Vagina (tissue), 2 donors: Measurements from ENCODE around the gene PPDPF. TPM values are rescaled to one million over a fixed set of nuclear protein-coding genes. Genes with fewer than 3 reads are reported as not detected.

Source experiments
- DNase-seq, 2 donors: peaks; one replicate each; pipeline ENCODE4 v3.0.0-alpha.2; 2017; ENCODE audit errors: extremely low spot score in 2 of 2
- H3K27ac ChIP-seq: fragments of 200-600 bp; sonication (generic); one replicate; pipeline ENCODE4 v1.5.1; 2019
- H3K27me3 ChIP-seq: fragments of 200-600 bp; sonication (generic); one replicate; pipeline ENCODE4 v1.5.1; 2019
- H3K36me3 ChIP-seq, 2 donors: fragments of 200-600 bp; sonication (generic); one replicate each; pipeline ENCODE4 v1.5.1; 2017 to 2019
- H3K4me1 ChIP-seq: fragments of 200-600 bp; sonication (generic); one replicate; pipeline ENCODE4 v1.5.1; 2019
- H3K4me3 ChIP-seq, 2 donors: fragments of 200-600 bp; sonication (generic); 1 replicate in 1 of 2; 2 replicates in 1 of 2; pipeline ENCODE4 v1.5.1; 2016 to 2019
- H3K9me3 ChIP-seq: fragments of 200-600 bp; sonication (generic); one replicate; pipeline ENCODE4 v1.5.1; 2019
- CTCF ChIP-seq, 3 experiments: fragments of 450-650 bp in 2 of 3; fragments of 200-600 bp in 1 of 3; sonication (generic) in 1 of 3; IDR thresholded peaks; one replicate each; pipeline ENCODE4 v1.5.1; 2017 to 2019; ENCODE audit warnings: antibody characterized with exemption in 3 of 3, mild to moderate bottlenecking in 2 of 3, moderate library complexity in 2 of 3
- POLR2A ChIP-seq, 2 donors: fragments of 450-650 bp; IDR thresholded peaks; one replicate each; pipeline ENCODE4 v1.6.1; 2017; ENCODE audit warnings: antibody characterized with exemption in 2 of 2, mild to moderate bottlenecking in 2 of 2, moderate library complexity in 2 of 2
- POLR2AphosphoS5 ChIP-seq, 2 donors: sonication (generic); formaldehyde crosslinking; IDR thresholded peaks; one replicate each; pipeline ENCODE4 v1.9.0; 2017; ENCODE audit warnings: antibody characterized with exemption in 2 of 2, mild to moderate bottlenecking in 2 of 2, low read depth in 1 of 2; ENCODE audit not compliant: insufficient read depth in 1 of 2
- intact Hi-C: fragments of 100-400 bp; cut with DNase I; formaldehyde crosslinking; loops from one replicate; pipeline ENCODE4 v1.15.1; 2023
- total RNA-seq: library from RNA; depleted of rRNA; stranded (reverse); fragments of >200 nt; gene quantifications from one replicate; pipeline ENCODE4 v1.2.3, GENCODE V29; 2016

PPDPF gene
- total RNA-seq, 1 donor from 2014 or later: 198 TPM

- H3K4me1 ChIP-seq: peaks cover 25% of the 10 kb centered on the region
- no peak overlapping the region for H3K27ac ChIP-seq
- H3K4me3 ChIP-seq: no peak overlapping the region
- no peak for TF ChIP-seq CTCF (IDR thresholded peaks at IDR 0.05)
- no peak for TF ChIP-seq POLR2AphosphoS5 (IDR thresholded peaks at IDR 0.05; ENCODE audit: insufficient read depth in 1 of 2, low read depth in 1 of 2)
- TF ChIP-seq POLR2A (IDR thresholded peaks at IDR 0.05): no peak
- no peaks in the 10 kb centered on the region for H3K9me3 ChIP-seq
- H3K36me3 ChIP-seq: no peaks in the 10 kb centered on the region
- intact Hi-C loops: no loop called here
- no peaks in the 10 kb centered on the region for H3K27me3 ChIP-seq
- DNase-seq: no peak
These were observed 11.3 kb downstream of the PPDPF start for GRCh38 chr20:63531686-63532448.

GRCh38 chr20:63532449-63532971, 11.9 kb downstream of the PPDPF start:
- Histone ChIP-seq H3K27me3 (no peaks in the 10 kb centered on the region), H3K9me3 (no peaks in the 10 kb centered on the region), H3K27ac (no peak overlapping the region), H3K4me1 (peaks cover 32% of the 10 kb centered on the region), H3K4me3 (no peak overlapping the region), H3K36me3 (no peaks in the 10 kb centered on the region)
- intact Hi-C loops: no loop called here
- TF ChIP-seq POLR2AphosphoS5 (IDR thresholded peaks at IDR 0.05; ENCODE audit: insufficient read depth in 1 of 2, low read depth in 1 of 2) (no peak), POLR2A (IDR thresholded peaks at IDR 0.05) (peak in 1 of 2 donors; percentile 6)
- no peak for DNase-seq

- H3K4me1 ChIP-seq: peaks cover 41% of the 10 kb centered on the region
- H3K27me3 ChIP-seq: no peaks in the 10 kb centered on the region
- TF ChIP-seq POLR2A (IDR thresholded peaks at IDR 0.05): no peak
- no peak for TF ChIP-seq CTCF (IDR thresholded peaks at IDR 0.05)
- TF ChIP-seq POLR2AphosphoS5 (IDR thresholded peaks at IDR 0.05; ENCODE audit: insufficient read depth in 1 of 2, low read depth in 1 of 2): no peak
- H3K9me3 ChIP-seq: no peaks in the 10 kb centered on the region
- no peak overlapping the region for H3K27ac ChIP-seq
- no peak for DNase-seq
- no peak overlapping the region for H3K4me3 ChIP-seq
- no peaks in the 10 kb centered on the region for H3K36me3 ChIP-seq
- intact Hi-C loops: no loop called here
These were observed 12.8 kb downstream of the PPDPF start for GRCh38 chr20:63533388-63533787.

- intact Hi-C loops: no loop called here
- Histone ChIP-seq H3K4me3 (peak overlapping the region in 1 of 2 donors; percentile 4), H3K27ac (peak overlapping the region; percentile 26), H3K9me3 (no peaks in the 10 kb centered on the region), H3K36me3 (no peaks in the 10 kb centered on the region), H3K27me3 (no peaks in the 10 kb centered on the region), H3K4me1 (peaks cover 46% of the 10 kb centered on the region)
- DNase-seq: no peak
- TF ChIP-seq POLR2A (IDR thresholded peaks at IDR 0.05) (no peak), POLR2AphosphoS5 (IDR thresholded peaks at IDR 0.05; ENCODE audit: insufficient read depth in 1 of 2, low read depth in 1 of 2) (peak; percentile 12 to 36)
These were observed 13.4 kb downstream of the PPDPF start for GRCh38 chr20:63533871-63534393.

DNA sequence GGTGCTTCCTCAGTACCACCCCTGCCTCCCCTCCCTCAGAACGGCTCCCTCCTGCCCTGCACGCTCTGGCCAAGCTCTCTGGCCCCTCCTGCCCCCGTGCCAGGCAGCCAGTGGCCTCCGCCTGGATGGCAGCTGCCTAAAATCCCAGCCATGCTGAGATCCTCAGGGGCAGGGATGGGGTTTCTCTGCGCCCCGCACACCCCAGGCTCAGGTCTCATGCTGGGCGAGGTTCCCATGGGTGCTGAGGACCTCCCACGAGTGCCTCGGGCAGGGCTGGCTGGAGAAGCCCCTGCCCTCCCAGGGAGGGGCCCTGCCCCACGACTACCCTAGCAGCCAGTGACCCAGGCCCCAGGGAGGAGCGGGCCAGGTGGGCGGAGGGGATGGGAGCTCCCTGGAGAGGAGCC, 13.9 kb downstream of the PPDPF start:
- intact Hi-C loops: no loop called here
- Histone ChIP-seq H3K4me3 (peak overlapping the region in 1 of 2 donors; percentile 4), H3K36me3 (no peaks in the 10 kb centered on the region), H3K27ac (peak overlapping the region; percentile 26), H3K27me3 (no peaks in the 10 kb centered on the region), H3K9me3 (no peaks in the 10 kb centered on the region), H3K4me1 (peaks cover 47% of the 10 kb centered on the region)
- no peak for TF ChIP-seq CTCF (IDR thresholded peaks at IDR 0.05)
- TF ChIP-seq POLR2AphosphoS5 (IDR thresholded peaks at IDR 0.05; ENCODE audit: insufficient read depth in 1 of 2, low read depth in 1 of 2): no peak
- no peak for TF ChIP-seq POLR2A (IDR thresholded peaks at IDR 0.05)
- no peak for DNase-seq
